HG03521 (cell line): Measurements from ENCODE around the gene MED6.

ENCODE experiments used
- ATAC-seq: cut with Tn5 transposase; IDR thresholded peaks from one replicate; pipeline ENCODE4 v1.9.1; 2021; ENCODE audit warnings: mild to moderate bottlenecking, moderate library complexity; ENCODE audit not compliant: unreplicated experiment

Gene MED6

GRCh38 chr14:70601162-70601561 is 707 bp upstream of the MED6 start:
- ATAC-seq: no peak

- ATAC-seq: no peak
These were observed 1.1 kb downstream of the MED6 start for GRCh38 chr14:70599345-70599744.

- ATAC-seq: no peak
These were observed 2.7 kb downstream of the MED6 start for GRCh38 chr14:70597731-70598130.

- ATAC-seq: no peak
These were observed 4.8 kb downstream of the MED6 start for GRCh38 chr14:70595443-70596185.

- ATAC-seq: no peak
These were observed 6.0 kb downstream of the MED6 start for GRCh38 chr14:70594461-70594860.

GRCh38 chr14:70585231-70585630 is 15.2 kb downstream of the MED6 start:
- no peak for ATAC-seq

GRCh38 chr14:70576891-70577290 is 23.6 kb downstream of the MED6 start:
- no peak for ATAC-seq

GRCh38 chr14:70573050-70573449 is 27.4 kb downstream of the MED6 start:
- ATAC-seq: no peak

- ATAC-seq: no peak
These were observed 29.3 kb downstream of the MED6 start for GRCh38 chr14:70571139-70571538.

- ATAC-seq: peak; percentile 43
These were observed 32.7 kb downstream of the MED6 start for GRCh38 chr14:70567791-70568190.

- ATAC-seq: no peak
These were observed 36.6 kb downstream of the MED6 start for GRCh38 chr14:70563869-70564268.

GRCh38 chr14:70563417-70563816 is 37.0 kb downstream of the MED6 start:
- ATAC-seq: no peak

GRCh38 chr14:70558356-70558755 is 42.1 kb downstream of the MED6 start:
- ATAC-seq: no peak

GRCh38 chr14:70555890-70556289 is 44.6 kb downstream of the MED6 start:
- ATAC-seq: no peak

- no peak for ATAC-seq
These were observed 62.4 kb downstream of the MED6 start for GRCh38 chr14:70538087-70538486.

- ATAC-seq: no peak
These were observed 63.6 kb downstream of the MED6 start for GRCh38 chr14:70536830-70537229.

GRCh38 chr14:70534904-70535303 is 65.6 kb downstream of the MED6 start, which contains the start of gene ADAM20:
Gene ADAM20, minus strand, starts transcription at chr14:70535004. Its CDS starts 10,247 bp downstream, at chr14:70524757.
- ATAC-seq: no peak
